ENCODE measurements around the gene HOXC9.

HOXC9 gene

GRCh38 chr12:54015018-54015931 is 15.3 kb downstream of the HOXC9 start:
- no peak for DNase-seq (ENCODE audit: low read depth, low spot score)

DNA sequence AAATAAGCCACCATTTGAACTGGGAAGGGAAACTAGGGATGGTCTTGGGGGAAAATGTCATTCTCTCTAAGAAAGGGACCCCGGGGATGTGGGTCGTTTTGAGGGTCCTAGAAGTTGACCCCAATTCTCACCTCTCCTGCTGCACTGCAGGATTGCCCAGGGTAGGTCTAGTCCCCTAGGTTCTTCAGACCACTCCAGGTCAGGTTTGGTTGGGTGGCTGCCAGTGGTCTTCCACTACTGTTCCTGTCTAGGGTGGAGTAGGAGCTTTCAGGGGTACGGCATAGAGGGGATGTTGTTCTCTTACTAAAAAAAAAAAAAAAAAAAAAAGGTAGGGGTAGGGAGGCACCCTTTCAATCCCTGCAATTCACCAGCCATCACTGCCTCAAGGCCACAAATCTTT is 16.1 kb downstream of the HOXC9 start:
- no peak for DNase-seq (ENCODE audit: low read depth, low spot score)

DNA sequence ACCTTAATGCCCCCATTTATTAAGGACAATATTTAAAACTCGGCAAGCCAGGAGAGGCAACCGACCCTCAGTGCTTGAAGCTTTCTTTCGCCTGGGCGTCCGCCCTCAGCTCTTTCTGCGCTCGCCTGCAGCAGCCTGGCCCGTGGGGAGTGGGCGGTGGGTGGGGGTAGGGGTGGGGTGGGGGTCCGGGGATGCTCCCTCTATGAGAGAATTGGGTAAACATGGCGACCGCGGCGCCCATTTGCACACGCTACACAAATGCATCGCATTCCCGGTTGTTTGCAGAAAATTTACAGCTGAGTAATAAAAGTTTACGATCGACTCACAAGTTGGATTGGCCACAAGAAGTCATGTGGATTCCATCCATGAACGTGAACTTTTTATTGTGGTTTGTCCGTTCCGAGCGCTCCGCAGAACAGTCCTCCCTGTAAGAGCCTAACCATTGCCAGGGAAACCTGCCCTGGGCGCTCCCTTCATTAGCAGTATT is 16.6 kb downstream of the HOXC9 start:
- DNase-seq (ENCODE audit: low read depth, low spot score), result no peak

- no peak for DNase-seq (ENCODE audit: low read depth, low spot score)
These were observed 17.2 kb downstream of the HOXC9 start for GRCh38 chr12:54017027-54017788.

- DNase-seq (ENCODE audit: low read depth, low spot score), result peak; percentile 43
These were observed 18.0 kb downstream of the HOXC9 start for GRCh38 chr12:54017878-54018467.

- DNase-seq (ENCODE audit: low read depth, low spot score), result no peak
These were observed 18.6 kb downstream of the HOXC9 start for GRCh38 chr12:54018468-54018984.

- no peak for DNase-seq (ENCODE audit: low read depth, low spot score)
These were observed 19.3 kb downstream of the HOXC9 start for GRCh38 chr12:54019091-54019811.

- no peak for DNase-seq (ENCODE audit: low read depth, low spot score)
These were observed 20.1 kb downstream of the HOXC9 start for GRCh38 chr12:54019924-54020590.

DNA sequence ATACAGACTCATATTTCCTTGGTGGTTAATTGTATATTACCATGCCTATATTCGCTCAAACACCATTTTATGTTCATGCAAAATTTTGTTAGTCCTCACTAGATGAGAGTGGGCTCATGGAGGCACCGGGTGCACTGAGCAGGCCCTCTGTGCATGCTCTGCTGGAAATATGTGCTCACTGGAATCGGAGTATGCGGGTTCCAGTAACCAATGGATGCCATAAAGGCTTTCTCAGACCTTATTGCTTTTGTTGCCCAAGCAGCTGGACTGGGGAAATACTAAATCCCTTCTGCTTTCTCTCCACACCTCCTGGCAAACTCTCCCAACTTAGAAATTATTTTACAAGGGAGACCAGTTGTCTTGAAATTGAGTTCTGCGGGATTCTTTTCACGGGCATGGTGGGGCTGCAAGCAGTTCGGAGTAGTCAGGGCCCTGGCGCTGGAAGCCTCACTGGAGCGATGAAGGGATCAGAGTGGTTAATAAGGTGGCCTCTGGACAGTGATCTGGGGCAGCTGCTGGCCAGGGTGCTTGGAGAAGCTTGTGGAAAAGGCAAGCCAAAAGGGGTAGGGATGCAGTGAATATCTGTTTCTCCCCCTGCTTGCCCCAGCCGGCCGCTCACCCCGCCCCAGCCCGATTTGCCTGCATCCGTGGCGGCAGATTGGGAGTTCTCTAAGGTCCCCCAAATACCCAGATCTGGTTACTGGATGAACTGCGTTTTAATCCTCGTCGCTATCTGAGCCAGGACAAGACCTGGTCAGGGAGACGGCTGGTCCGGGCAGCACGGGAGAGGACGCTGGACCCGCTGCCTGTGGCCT is 20.8 kb downstream of the HOXC9 start:
- no peak for DNase-seq (ENCODE audit: low read depth, low spot score)

GRCh38 chr12:54021432-54022013 is 21.6 kb downstream of the HOXC9 start:
- DNase-seq (ENCODE audit: low read depth, low spot score), result no peak

DNA sequence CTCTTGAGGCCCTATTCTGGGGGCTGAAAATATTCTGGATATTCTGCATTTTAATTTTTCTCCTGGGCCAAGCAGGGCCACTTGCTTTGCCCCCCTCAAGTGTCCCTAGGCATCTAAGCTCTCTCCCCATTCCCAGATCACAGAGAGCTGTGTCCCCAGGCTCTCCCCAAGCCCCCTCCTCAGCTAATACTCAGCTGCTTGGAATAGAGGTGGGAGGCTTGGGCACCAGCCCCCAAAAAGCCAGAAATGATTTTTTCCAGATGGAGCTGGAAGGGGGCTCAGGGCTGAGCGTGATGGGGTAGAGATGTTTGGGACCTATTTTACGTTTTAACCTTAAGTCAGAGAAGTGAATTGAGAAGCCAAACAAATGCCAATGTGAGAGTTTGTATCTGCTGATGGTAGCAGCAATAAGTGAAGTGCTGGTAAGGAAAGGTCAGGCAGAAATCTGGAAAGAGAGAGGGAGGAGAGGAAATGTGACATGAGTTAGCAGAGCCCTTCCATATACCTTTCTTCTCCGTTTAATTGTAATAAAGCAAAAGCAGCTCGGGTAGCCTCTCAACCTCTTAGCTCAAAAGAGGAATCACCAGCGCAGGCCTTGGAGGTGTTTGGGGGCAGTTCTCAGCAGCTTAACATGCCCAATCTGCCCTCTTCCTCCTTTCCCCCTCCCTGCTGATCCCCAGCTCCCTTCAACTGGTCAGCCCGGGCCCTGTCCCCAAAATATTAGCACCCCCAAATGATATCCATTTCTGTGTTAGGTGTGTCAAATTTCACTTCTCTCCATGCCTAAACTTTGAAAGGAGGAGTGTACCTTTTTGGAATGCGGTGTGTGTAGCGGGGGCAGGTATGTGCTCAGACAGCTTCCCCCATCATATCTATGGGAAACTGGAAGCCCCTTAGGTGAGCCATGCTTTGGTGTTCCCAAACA is 23.3 kb downstream of the HOXC9 start:
- no peak for DNase-seq (ENCODE audit: low read depth, low spot score)

- no peak for DNase-seq (ENCODE audit: low read depth, low spot score)
These were observed 24.2 kb downstream of the HOXC9 start for GRCh38 chr12:54024127-54024526.

DNA sequence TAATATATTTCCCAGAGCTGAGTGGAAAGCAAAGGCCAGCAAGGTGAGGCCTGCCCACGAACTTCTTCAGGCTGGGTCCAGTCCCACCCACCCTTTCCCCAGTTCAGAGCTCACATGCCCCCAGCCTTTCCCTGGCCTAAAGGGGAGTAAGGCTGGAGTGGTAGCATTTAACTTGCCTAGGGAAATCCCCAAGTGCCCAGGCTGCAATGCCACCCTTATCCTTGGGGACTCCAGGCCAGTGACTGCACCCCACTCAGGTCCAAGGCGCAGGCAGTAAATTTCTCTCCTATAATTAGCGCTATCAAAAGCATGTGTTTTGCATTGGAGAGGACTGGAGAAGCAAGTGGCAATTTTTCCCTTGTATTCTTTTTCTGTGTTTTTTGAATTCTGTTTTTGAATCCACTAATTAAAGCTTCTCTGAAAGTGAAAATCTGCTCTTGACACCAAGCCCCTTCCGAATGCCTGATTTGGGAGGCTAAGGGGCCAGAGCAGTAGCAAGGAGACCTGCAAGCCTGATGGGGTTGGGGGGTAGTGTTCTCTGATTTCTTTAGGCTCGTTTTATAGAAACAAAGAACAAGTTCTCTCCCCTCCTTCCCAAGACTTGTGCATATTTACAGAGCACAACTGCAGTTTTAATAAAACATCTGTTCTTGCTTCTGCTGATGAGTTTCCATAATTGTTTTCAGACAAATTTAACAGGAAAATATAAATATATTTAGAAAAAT is 24.8 kb downstream of the HOXC9 start:
- no peak for DNase-seq (ENCODE audit: low read depth, low spot score)

GRCh38 chr12:54025499-54026405 is 25.8 kb downstream of the HOXC9 start:
- DNase-seq (ENCODE audit: low read depth, low spot score), result no peak

DNA sequence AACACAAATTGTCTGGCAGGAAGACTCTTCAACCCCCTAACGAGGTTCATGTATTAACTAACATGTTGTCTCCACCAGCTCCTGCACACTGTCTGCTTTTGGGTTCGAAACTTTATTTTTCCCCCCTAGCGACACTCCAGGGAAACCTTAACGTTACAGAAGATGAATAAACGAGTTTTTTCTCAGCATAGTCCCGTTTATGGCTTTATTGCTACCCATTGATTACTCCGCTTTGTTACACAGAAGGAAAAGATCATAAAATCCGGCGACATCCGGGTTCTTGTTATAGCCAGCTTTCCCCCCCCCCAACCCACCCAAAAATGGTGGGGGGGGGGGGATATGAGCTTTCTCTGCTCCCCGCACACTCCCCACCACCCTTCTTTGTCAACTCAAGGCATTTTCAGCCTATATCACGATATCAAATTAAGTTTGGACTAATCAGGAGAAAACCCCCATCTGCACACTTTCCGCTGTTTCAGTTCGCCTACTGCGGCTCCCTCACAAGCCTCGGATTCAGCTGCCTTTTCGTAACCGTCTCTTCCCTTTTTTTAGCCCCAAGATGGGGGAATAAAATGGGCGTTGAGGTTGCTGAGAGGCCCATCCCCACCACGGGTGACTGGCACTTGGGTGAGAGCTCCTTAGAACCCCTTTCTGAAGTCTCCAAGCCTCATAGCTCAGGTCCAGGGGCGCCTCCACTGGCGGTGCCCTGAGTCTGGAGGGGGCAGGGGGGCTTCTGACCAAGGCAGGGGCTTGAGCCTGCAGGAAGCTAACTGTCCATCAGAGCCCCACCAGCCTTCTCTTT is 26.9 kb downstream of the HOXC9 start:
- DNase-seq (ENCODE audit: low read depth, low spot score), result no peak

DNA sequence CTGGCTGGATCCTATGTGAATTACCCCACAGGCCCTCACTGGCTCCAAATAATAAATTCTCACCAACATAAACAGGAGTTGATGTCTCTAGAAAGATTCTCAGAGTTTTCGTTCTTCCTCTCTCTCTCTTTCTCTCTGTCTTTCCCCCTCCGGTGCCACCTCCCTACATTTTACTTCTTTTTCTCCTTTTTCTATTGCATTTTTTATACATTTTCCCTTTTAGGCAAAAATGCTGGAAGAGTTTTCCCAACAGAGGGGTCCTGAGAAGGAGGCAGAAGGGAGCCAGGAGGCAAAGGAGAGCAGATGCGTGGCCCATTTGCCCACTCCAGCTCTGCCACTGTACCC is 27.5 kb downstream of the HOXC9 start:
- DNase-seq (ENCODE audit: low read depth, low spot score), result no peak
